A549 (cell line): ENCODE results near the gene MSI2.

ENCODE experiments used
- KDM1A ChIP-seq: fragments of 200-600 bp; sonication (generic); IDR thresholded peaks from 2 replicates; pipeline ENCODE4 v1.6.1; 2016; ENCODE audit warnings: low read depth, mild to moderate bottlenecking
- PHF8 ChIP-seq: fragments of 200-600 bp; sonication (generic); IDR thresholded peaks from 2 replicates; pipeline ENCODE4 v1.6.1; 2016; ENCODE audit warnings: low read depth, mild to moderate bottlenecking, antibody characterized with exemption, moderate library complexity, borderline replicate concordance
- POLR2A ChIP-seq: IDR thresholded peaks from 2 replicates; pipeline ENCODE4 v1.6.1; 2012; ENCODE audit warnings: mild to moderate bottlenecking, low read length
- SREBF2 ChIP-seq: fragments of 450-650 bp; IDR thresholded peaks from 2 replicates; pipeline ENCODE4 v1.6.1; 2014; ENCODE audit warnings: mild to moderate bottlenecking, moderate library complexity
- ZC3H11A ChIP-seq: fragments of 450-650 bp; IDR thresholded peaks from 2 replicates; pipeline ENCODE4 v1.6.1; 2014; ENCODE audit warnings: antibody characterized with exemption, mild to moderate bottlenecking
- TF ChIP-seq, protein P1 (sequence below): IDR thresholded peaks from 2 replicates; pipeline ENCODE4 v1.6.1; 2012
- TF ChIP-seq, protein P2 (sequence below): fragments of >200 bp; sonication (Bioruptor Twin); formaldehyde crosslinking; IDR thresholded peaks from 3 replicates; pipeline ENCODE4 v1.5.1; 2016

DNA sequence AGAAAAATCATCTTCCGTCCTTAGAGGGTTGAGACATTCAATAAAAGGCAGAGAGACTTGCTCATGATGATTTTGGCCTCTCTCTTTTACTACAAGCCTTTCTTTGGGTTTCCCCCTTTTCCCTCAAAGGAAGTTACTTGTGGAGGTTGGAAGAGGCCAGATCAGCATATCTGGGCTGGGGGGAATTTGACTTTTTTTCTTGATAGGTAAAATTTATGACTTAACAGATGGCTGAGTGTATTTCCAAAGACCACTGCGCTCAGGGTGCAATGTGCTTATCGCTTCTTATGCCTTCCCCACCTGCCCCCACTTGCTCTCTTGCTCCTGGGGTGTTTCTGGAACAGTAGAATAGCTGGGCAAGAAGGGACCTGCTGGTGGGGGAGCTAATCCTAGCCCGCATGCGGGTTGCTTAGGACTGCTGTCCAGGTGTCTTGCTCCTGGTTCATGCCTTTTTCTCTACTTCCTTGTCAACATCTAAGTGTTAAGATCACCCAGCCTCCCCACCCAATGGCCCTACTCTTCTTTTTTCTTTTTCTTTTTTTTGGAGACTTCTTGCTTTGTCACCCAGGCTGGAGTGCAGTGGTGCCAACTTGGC, 131.9 kb downstream of the MSI2 start:
- TF ChIP-seq, protein P1, sequence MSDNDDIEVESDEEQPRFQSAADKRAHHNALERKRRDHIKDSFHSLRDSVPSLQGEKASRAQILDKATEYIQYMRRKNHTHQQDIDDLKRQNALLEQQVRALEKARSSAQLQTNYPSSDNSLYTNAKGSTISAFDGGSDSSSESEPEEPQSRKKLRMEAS = no peak
- TF ChIP-seq, protein P2, sequence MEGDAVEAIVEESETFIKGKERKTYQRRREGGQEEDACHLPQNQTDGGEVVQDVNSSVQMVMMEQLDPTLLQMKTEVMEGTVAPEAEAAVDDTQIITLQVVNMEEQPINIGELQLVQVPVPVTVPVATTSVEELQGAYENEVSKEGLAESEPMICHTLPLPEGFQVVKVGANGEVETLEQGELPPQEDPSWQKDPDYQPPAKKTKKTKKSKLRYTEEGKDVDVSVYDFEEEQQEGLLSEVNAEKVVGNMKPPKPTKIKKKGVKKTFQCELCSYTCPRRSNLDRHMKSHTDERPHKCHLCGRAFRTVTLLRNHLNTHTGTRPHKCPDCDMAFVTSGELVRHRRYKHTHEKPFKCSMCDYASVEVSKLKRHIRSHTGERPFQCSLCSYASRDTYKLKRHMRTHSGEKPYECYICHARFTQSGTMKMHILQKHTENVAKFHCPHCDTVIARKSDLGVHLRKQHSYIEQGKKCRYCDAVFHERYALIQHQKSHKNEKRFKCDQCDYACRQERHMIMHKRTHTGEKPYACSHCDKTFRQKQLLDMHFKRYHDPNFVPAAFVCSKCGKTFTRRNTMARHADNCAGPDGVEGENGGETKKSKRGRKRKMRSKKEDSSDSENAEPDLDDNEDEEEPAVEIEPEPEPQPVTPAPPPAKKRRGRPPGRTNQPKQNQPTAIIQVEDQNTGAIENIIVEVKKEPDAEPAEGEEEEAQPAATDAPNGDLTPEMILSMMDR = no peak
- TF ChIP-seq ZC3H11A (no peak), KDM1A (no peak), POLR2A (no peak), PHF8 (no peak), SREBF2 (no peak)
